Spleen (tissue), 7 donors: Measurements from ENCODE around the gene SH2D7.
A peak's percentile ranks its signal among the peaks of the same experiment; 100 is the strongest.

Experiments
- POLR2A ChIP-seq, 3 donors: fragments of 450-650 bp; IDR thresholded peaks; one replicate each; pipeline ENCODE4 v1.5.1; 2017; ENCODE audit warnings: antibody characterized with exemption in 3 of 3, mild to moderate bottlenecking in 1 of 3
- POLR2AphosphoS5 ChIP-seq, 3 donors: sonication (generic); formaldehyde crosslinking; IDR thresholded peaks; one replicate each; pipeline ENCODE4 v1.5.1; 2017; ENCODE audit warnings: antibody characterized with exemption in 3 of 3
- TF ChIP-seq, protein P1 (sequence below), 11 experiments: fragments of 200-600 bp in 7 of 11; fragments of 450-650 bp in 4 of 11; sonication (generic) in 4 of 11; IDR thresholded peaks in 8 of 11; conservative IDR thresholded peaks in 3 of 11; 1 replicate in 7 of 11; 2 replicates in 4 of 11; pipeline versions ENCODE4 v1.4.0 to v1.8.0; 2016 to 2021; ENCODE audit warnings: antibody characterized with exemption in 11 of 11, inconsistent platforms in 4 of 11, mild to moderate bottlenecking in 1 of 11
- donor health status: DM: no; HTN: no; CAD: no; lungs with moderate emphysema.
- donor health status: DM: no; HTN: no; CAD: no.
- donor health status: DM: no; HTN: no; CAD: no.

DNA sequence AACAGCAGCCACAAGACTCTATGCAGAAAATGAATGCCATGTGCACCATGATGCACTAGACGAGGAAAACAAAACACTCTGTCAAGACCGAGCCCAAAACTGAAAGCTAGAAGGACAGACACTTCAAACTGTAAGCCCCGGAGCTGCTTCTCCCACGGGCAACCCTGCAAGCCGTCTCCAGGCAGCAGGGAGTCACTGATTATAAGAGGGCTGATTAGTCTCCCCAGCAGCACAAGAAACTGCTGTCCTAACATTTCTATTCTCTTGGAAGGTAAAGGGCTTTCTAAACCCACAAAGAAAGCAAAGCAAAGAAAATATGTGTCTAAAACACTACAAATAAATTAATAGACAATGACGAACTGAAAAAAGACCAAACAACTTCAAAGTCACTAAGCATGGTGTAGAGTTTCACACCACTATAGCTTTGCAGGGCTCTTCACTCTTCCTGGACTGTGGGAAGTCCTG lies 30.4 kb upstream of the SH2D7 start:
- TF ChIP-seq, protein P1, sequence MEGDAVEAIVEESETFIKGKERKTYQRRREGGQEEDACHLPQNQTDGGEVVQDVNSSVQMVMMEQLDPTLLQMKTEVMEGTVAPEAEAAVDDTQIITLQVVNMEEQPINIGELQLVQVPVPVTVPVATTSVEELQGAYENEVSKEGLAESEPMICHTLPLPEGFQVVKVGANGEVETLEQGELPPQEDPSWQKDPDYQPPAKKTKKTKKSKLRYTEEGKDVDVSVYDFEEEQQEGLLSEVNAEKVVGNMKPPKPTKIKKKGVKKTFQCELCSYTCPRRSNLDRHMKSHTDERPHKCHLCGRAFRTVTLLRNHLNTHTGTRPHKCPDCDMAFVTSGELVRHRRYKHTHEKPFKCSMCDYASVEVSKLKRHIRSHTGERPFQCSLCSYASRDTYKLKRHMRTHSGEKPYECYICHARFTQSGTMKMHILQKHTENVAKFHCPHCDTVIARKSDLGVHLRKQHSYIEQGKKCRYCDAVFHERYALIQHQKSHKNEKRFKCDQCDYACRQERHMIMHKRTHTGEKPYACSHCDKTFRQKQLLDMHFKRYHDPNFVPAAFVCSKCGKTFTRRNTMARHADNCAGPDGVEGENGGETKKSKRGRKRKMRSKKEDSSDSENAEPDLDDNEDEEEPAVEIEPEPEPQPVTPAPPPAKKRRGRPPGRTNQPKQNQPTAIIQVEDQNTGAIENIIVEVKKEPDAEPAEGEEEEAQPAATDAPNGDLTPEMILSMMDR (IDR thresholded peaks at IDR 0.05 in 8 of 11, conservative IDR thresholded peaks at IDR 0.05 in 3 of 11) = no peak
- TF ChIP-seq POLR2A (IDR thresholded peaks at IDR 0.05) (no peak), POLR2AphosphoS5 (IDR thresholded peaks at IDR 0.05) (peak in 1 of 3 donors; percentile 24)
